SK-N-SH (cell line): ENCODE data around the gene RREB1. TPM values are rescaled to one million over a fixed set of nuclear protein-coding genes. Genes with fewer than 3 reads are reported as not detected.

Experiments
- CTCF ChIA-PET: fragments of 300-600, 350-600 bp; formaldehyde crosslinking; extraction: SDS; loops from one replicate; lab custom pipeline; 2021; lab: Yijun Ruan, JAX
- POLR2A ChIA-PET: fragments of 350-600 bp; sonication (Branson Sonifier 250); formaldehyde crosslinking; extraction: SDS; loops from one replicate; lab custom pipeline; 2020; ENCODE audit warnings: antibody characterized with exemption, inconsistent platforms; lab: Yijun Ruan, JAX
- DNase-seq: peaks from one replicate; pipeline ENCODE4 v3.0.0; 2012
- H2AFZ ChIP-seq: fragments of 200-600 bp; sonication (generic); 2 replicates; pipeline ENCODE4 v1.8.1; 2016; ENCODE audit warnings: antibody characterized with exemption, mild to moderate bottlenecking, low read depth
- H3F3A ChIP-seq: fragments of 200-600 bp; sonication (generic); replicated peaks from 2 replicates; pipeline ENCODE3; 2016; ENCODE audit warnings: antibody characterized with exemption, mild to moderate bottlenecking; ENCODE audit not compliant: insufficient read depth
- H3K27ac ChIP-seq, 2 experiments: fragments of 200-500 bp in 1 of 2; fragments of 200-600 bp in 1 of 2; sonication (Bioruptor generic) in 1 of 2; sonication (generic), shearing (Covaris generic) in 1 of 2; 2 replicates each; pipeline versions ENCODE4 v1.5.1 to v1.6.1; 2014 to 2016; ENCODE audit warnings: low read depth in 2 of 2, inconsistent platforms in 1 of 2, low read length in 1 of 2, mild to moderate bottlenecking in 1 of 2, mixed read lengths in 1 of 2
- H3K27me3 ChIP-seq: fragments of 200-600 bp; sonication (generic), shearing (Covaris generic); 2 replicates; pipeline ENCODE4 v1.6.1; 2016; ENCODE audit warnings: mixed run types; ENCODE audit not compliant: insufficient read depth
- H3K36me3 ChIP-seq, 2 experiments: fragments of 200-500 bp in 1 of 2; fragments of 200-600 bp in 1 of 2; sonication (Bioruptor generic) in 1 of 2; sonication (generic) in 1 of 2; replicated peaks in 1 of 2; 2 replicates each; pipeline versions ENCODE3 to v1.5.1; 2014 to 2016; ENCODE audit warnings: low read length in 1 of 2, mild to moderate bottlenecking in 1 of 2; ENCODE audit not compliant: insufficient read depth in 2 of 2, control insufficient read depth in 1 of 2
- H3K4me1 ChIP-seq, 2 experiments: fragments of 200-500 bp in 1 of 2; fragments of 200-600 bp in 1 of 2; sonication (Bioruptor generic) in 1 of 2; sonication (generic), shearing (Covaris generic) in 1 of 2; 2 replicates each; pipeline versions ENCODE4 v1.5.1 to v1.6.1; 2014 to 2016; ENCODE audit warnings: low read depth in 1 of 2, low read length in 1 of 2, mixed run types in 1 of 2; ENCODE audit not compliant: insufficient read depth in 2 of 2, control insufficient read depth in 1 of 2
- H3K4me2 ChIP-seq: fragments of 200-600 bp; sonication (generic), shearing (Covaris generic); 2 replicates; pipeline ENCODE4 v1.6.1; 2017; ENCODE audit warnings: mixed run types
- H3K4me3 ChIP-seq, 2 experiments: fragments of 200-500 bp in 1 of 2; fragments of 200-600 bp in 1 of 2; sonication (Bioruptor generic) in 1 of 2; sonication (generic), shearing (Covaris generic) in 1 of 2; 2 replicates each; pipeline versions ENCODE4 v1.5.1 to v1.8.1; 2014 to 2016; ENCODE audit warnings: low read depth in 2 of 2, inconsistent platforms in 1 of 2, low read length in 1 of 2, mild to moderate bottlenecking in 1 of 2, mixed read lengths in 1 of 2, moderate library complexity in 1 of 2
- H3K79me2 ChIP-seq: fragments of 200-600 bp; sonication (generic); 2 replicates; pipeline ENCODE4 v1.8.1; 2017; ENCODE audit warnings: mild to moderate bottlenecking; ENCODE audit not compliant: insufficient read depth
- H3K9ac ChIP-seq: fragments of 200-600 bp; sonication (generic); 2 replicates; pipeline ENCODE4 v1.6.1; 2017; ENCODE audit warnings: mixed run types
- H3K9me2 ChIP-seq: fragments of 200-600 bp; sonication (generic); 2 replicates; pipeline ENCODE4 v1.6.1; 2017; ENCODE audit warnings: mixed run types
- H3K9me3 ChIP-seq: fragments of 200-600 bp; sonication (generic); 2 replicates; pipeline ENCODE4 v1.6.1; 2017; ENCODE audit warnings: mixed run types, mild to moderate bottlenecking, moderate library complexity
- H4K20me1 ChIP-seq: fragments of 200-600 bp; sonication (generic); 2 replicates; pipeline ENCODE4 v1.6.1; 2017; ENCODE audit warnings: mild to moderate bottlenecking, mixed run types; ENCODE audit not compliant: insufficient read depth
- CHD2 ChIP-seq: fragments of 150-350 bp; IDR thresholded peaks from 2 replicates; pipeline ENCODE4 v1.6.1; 2018; ENCODE audit warnings: low read length; ENCODE audit not compliant: partially characterized antibody
- EP300 ChIP-seq, 2 experiments: IDR thresholded peaks; 2 replicates each; pipeline versions ENCODE4 v1.4.0 to v1.6.1; 2012; ENCODE audit warnings: borderline replicate concordance in 1 of 2, low read depth in 1 of 2, low read length in 1 of 2
- EZH2phosphoT487 ChIP-seq: fragments of 200-600 bp; sonication (generic); IDR thresholded peaks from 2 replicates; pipeline ENCODE4 v1.6.1; 2017; ENCODE audit warnings: low read depth, mixed run types, mild to moderate bottlenecking, antibody characterized with exemption, moderate library complexity, borderline replicate concordance
- MEF2A ChIP-seq: IDR thresholded peaks from 2 replicates; pipeline ENCODE4 v1.4.0; 2012; ENCODE audit warnings: low read depth, borderline replicate concordance
- NRF1 ChIP-seq: IDR thresholded peaks from 2 replicates; pipeline ENCODE4 v1.6.1; 2012; ENCODE audit warnings: low read depth, mild to moderate bottlenecking, low read length
- SMC3 ChIP-seq: IDR thresholded peaks from 2 replicates; pipeline ENCODE4 v1.6.1; 2012; ENCODE audit warnings: low read depth, low read length, improper control_type of control experiment
- TAF1 ChIP-seq: IDR thresholded peaks from 2 replicates; pipeline ENCODE4 v1.6.1; 2012; ENCODE audit warnings: low read depth, mild to moderate bottlenecking, low read length, moderate library complexity, borderline replicate concordance
- YY1 ChIP-seq: IDR thresholded peaks from 2 replicates; pipeline ENCODE4 v1.4.0; 2012; ENCODE audit warnings: low read depth, mild to moderate bottlenecking
- WGBS: methylation state at CpG from one replicate; pipeline ENCODE4 v1.1.6; 2017; ENCODE audit warnings: low lambda C conversion rate; 5-methylcytosine and 5-hydroxymethylcytosine counted together
- polyA plus RNA-seq, 3 experiments: library from polyadenylated mRNA; depleted of rRNA; stranded (reverse); fragments of >200 nt; gene quantifications; 2 replicates each; pipeline ENCODE4 v1.2.3, GENCODE V29; 2012
- TF ChIP-seq, protein P1 (sequence below): IDR thresholded peaks from 2 replicates; pipeline ENCODE4 v1.4.0; 2012; ENCODE audit warnings: low read depth, borderline replicate concordance
- TF ChIP-seq, protein P2 (sequence below): fragments of 150-350 bp; IDR thresholded peaks from 2 replicates; pipeline ENCODE4 v1.6.1; 2016; ENCODE audit warnings: mild to moderate bottlenecking, low read depth, low read length

Gene RREB1
- polyA plus RNA-seq, 1 of the 3 experiments (the other 2 are of a cell fraction) = 2.0 TPM

DNA sequence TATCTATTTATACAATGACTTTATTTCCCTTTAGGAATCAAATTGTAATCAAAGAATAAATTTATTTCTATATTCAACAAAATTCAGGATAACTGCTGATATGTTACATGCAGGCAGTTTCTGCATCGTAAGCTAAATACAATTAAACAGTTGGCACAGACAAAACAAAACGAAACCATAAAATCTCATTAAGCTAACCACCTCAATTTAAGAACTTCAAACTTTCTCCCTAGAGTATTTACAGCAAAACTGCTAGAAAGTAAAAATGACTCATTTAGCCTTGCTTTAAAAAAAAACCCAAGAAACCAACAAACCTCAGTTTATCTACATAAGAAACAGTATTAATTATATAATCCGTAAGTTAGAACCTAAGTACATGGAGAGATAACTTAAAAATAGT lies 188.2 kb downstream of the RREB1 start:
- no peak for TF ChIP-seq TAF1
- TF ChIP-seq SMC3 = no peak
- TF ChIP-seq NRF1 = no peak
- no peak for TF ChIP-seq YY1
- TF ChIP-seq, protein P1, sequence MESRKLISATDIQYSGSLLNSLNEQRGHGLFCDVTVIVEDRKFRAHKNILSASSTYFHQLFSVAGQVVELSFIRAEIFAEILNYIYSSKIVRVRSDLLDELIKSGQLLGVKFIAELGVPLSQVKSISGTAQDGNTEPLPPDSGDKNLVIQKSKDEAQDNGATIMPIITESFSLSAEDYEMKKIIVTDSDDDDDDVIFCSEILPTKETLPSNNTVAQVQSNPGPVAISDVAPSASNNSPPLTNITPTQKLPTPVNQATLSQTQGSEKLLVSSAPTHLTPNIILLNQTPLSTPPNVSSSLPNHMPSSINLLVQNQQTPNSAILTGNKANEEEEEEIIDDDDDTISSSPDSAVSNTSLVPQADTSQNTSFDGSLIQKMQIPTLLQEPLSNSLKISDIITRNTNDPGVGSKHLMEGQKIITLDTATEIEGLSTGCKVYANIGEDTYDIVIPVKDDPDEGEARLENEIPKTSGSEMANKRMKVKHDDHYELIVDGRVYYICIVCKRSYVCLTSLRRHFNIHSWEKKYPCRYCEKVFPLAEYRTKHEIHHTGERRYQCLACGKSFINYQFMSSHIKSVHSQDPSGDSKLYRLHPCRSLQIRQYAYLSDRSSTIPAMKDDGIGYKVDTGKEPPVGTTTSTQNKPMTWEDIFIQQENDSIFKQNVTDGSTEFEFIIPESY = no peak
- no peak for TF ChIP-seq EZH2phosphoT487
- TF ChIP-seq MEF2A = no peak
- no peak for TF ChIP-seq EP300 (IDR thresholded peaks at IDR 0.05; ENCODE audit: borderline replicate concordance in 1 of 2, low read depth in 1 of 2, low read length in 1 of 2)
- TF ChIP-seq, all 33 proteins: peak for 0
- no peak overlapping the region for H3K4me3 ChIP-seq
- no peak overlapping the region for H3K9ac ChIP-seq
- no peaks in the 10 kb centered on the region for H3K9me3 ChIP-seq
- H4K20me1 ChIP-seq = peaks cover 3% of the 10 kb centered on the region; the same call in 1 of the 2 replicates
- H3K27ac ChIP-seq = no peak overlapping the region
- 94% methylated on average over 3 of the region's 3 CpGs for WGBS
- H3K27me3 ChIP-seq = no peaks in the 10 kb centered on the region
- H3K4me1 ChIP-seq = peaks cover 0 to 3% of the 10 kb centered on the region in 2 experiments; a peak in 1 of 4 replicates
- no peak overlapping the region for H2AFZ ChIP-seq
- peaks cover 16% of the 10 kb centered on the region for H3F3A ChIP-seq
- POLR2A ChIA-PET = no interaction called here
- H3K9me2 ChIP-seq = no peaks in the 10 kb centered on the region
- CTCF ChIA-PET = interaction anchor here (1.4 kb wide), 1 partner anchor 20 kb away, joined by 5 read pairs; no protein-coding TSS in a partner anchor
- peaks cover 9% of the 10 kb centered on the region for H3K79me2 ChIP-seq
- no peak overlapping the region for H3K4me2 ChIP-seq
- peaks cover 74 to 91% of the 10 kb centered on the region in 2 experiments for H3K36me3 ChIP-seq
- no peak for DNase-seq

DNA sequence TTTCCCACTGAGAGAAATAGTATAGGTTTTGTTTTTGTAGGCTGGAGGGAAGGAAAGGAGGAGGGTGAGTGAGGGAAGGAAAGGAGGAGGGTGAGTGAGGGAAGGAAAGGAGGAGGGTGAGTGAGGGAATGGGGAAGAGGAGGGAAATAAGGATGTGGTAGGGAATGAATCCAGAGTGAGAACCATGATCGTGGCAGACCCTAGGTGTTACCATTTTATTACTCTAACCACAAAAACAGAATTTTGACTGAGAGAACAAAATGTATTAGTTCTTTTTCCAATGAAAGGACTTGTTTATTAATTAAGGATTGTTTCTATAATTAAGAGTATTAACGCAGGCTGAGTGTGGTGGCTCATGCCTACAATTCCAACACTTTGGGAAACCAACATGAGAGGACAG lies 188.8 kb downstream of the RREB1 start:
- ChIA-PET CTCF (interaction anchor here (1.5 kb wide), 1 partner anchor 21 kb away, joined by 5 read pairs; no protein-coding TSS in a partner anchor), POLR2A (no interaction called here)
- no peak overlapping the region for H3K9ac ChIP-seq
- peaks cover 9% of the 10 kb centered on the region for H3K79me2 ChIP-seq
- no peak for DNase-seq
- H3K36me3 ChIP-seq = peaks cover 81 to 91% of the 10 kb centered on the region in 2 experiments
- H4K20me1 ChIP-seq = peaks cover 5% of the 10 kb centered on the region; the same call in 1 of the 2 replicates
- no peak overlapping the region for H2AFZ ChIP-seq
- H3K4me1 ChIP-seq = peaks cover 0 to 3% of the 10 kb centered on the region in 2 experiments; a peak in 1 of 4 replicates
- TF ChIP-seq MEF2A (no peak), CHD2 (no peak), SMC3 (no peak)
- TF ChIP-seq, protein P2, sequence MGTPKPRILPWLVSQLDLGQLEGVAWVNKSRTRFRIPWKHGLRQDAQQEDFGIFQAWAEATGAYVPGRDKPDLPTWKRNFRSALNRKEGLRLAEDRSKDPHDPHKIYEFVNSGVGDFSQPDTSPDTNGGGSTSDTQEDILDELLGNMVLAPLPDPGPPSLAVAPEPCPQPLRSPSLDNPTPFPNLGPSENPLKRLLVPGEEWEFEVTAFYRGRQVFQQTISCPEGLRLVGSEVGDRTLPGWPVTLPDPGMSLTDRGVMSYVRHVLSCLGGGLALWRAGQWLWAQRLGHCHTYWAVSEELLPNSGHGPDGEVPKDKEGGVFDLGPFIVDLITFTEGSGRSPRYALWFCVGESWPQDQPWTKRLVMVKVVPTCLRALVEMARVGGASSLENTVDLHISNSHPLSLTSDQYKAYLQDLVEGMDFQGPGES = no peak
- TF ChIP-seq, all 33 proteins: peak for 0
- H3K4me3 ChIP-seq = no peak overlapping the region
- no peak overlapping the region for H3K27ac ChIP-seq
- no peaks in the 10 kb centered on the region for H3K9me3 ChIP-seq
- peaks cover 16% of the 10 kb centered on the region for H3F3A ChIP-seq
- H3K4me2 ChIP-seq = no peak overlapping the region
- 98% methylated on average over 2 of the region's 2 CpGs for WGBS
- no peaks in the 10 kb centered on the region for H3K27me3 ChIP-seq
- no peaks in the 10 kb centered on the region for H3K9me2 ChIP-seq
